Choroid plexus epithelial cell (primary cell): ENCODE measurements around the gene SHB.

Experiments
- DNase-seq: peaks from one replicate; pipeline ENCODE4 v3.0.0-alpha.2; 2010; ENCODE audit warnings: low read depth
- H3K4me3 ChIP-seq: 2 replicates; pipeline ENCODE4 v1.5.1; 2011; ENCODE audit warnings: low read depth, mild to moderate bottlenecking, control low read depth, low read length, moderate library complexity
- TF ChIP-seq, protein P1 (sequence below): conservative IDR thresholded peaks from 2 replicates; pipeline ENCODE4 v1.5.1; 2011; ENCODE audit warnings: low read depth, mild to moderate bottlenecking, control low read depth, inconsistent platforms, low read length, moderate library complexity

SHB gene

DNA sequence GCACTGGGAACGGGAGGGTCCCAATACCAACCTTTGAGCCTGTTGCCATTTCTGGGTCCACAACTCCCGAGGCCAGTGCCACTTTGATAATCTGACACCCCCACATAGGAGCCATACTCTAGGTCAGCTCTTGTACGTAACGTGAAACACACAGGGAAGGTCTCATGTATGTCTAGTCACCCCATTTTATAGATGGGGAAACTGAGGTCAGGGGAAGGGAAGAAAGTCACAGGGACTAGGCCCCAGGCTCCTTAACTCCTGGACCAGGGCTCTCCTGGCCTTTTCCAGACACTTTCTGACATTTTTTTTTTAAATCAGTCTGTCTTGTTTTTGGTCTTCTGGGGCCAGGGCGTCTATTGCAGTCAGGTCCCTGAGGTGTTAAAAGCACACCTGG, 84.8 kb downstream of the SHB start:
- TF ChIP-seq, protein P1, sequence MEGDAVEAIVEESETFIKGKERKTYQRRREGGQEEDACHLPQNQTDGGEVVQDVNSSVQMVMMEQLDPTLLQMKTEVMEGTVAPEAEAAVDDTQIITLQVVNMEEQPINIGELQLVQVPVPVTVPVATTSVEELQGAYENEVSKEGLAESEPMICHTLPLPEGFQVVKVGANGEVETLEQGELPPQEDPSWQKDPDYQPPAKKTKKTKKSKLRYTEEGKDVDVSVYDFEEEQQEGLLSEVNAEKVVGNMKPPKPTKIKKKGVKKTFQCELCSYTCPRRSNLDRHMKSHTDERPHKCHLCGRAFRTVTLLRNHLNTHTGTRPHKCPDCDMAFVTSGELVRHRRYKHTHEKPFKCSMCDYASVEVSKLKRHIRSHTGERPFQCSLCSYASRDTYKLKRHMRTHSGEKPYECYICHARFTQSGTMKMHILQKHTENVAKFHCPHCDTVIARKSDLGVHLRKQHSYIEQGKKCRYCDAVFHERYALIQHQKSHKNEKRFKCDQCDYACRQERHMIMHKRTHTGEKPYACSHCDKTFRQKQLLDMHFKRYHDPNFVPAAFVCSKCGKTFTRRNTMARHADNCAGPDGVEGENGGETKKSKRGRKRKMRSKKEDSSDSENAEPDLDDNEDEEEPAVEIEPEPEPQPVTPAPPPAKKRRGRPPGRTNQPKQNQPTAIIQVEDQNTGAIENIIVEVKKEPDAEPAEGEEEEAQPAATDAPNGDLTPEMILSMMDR: no peak
- H3K4me3 ChIP-seq: no peak overlapping the region
- DNase-seq: no peak

DNA sequence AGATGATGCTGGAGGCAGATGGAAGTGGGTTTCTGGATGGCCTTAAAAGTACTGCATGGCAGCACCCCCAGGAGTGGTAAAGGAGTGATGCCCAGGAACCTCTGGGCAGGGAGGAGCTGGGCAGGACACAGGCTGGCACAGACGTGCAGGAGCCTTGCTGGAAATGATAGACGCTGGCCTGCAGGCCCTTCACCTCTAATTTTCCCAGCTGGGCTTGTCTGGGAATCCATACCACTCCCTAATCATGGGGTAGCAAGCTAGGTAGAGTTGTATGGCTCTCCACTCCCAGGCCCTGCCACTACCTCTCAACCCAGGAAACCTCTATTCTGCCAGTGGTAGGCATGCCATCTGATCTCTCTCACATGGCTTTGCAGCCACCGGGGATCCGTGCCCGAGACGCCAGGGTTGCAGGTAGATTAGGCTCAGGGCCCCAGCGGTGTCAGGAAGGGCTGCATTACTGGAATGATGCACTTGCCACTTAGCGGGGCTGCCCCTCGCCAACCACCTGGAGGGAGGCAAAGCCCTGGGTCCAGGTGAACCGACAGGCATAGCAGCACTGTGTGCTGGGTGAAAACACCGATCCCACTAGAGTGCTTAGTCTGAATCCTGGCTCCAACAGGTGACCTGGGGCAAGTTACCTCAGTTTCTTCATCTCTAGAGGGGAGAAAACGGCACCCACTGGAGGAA, 85.5 kb downstream of the SHB start:
- TF ChIP-seq, protein P1: no peak
- DNase-seq: no peak
- H3K4me3 ChIP-seq: no peak overlapping the region

DNA sequence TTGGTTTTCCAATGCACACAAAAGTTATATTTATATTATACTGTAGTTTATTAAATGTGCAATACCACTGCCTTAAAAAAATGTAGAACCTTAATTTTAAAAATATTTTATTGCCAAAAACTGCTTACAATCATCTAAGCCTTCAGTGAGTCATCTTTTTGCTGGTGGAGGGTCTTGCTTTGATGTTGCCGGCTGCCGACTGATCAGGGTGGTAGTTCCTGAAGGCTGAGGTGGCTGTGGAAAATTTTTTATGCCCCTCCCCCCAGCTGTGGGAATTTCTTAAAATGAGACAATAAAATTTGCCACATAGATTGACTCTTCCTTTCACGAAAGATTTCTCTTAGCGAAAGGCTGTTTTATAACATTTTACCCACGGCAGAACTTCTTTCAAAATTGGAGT, 89.2 kb downstream of the SHB start:
- DNase-seq: no peak
- no peak overlapping the region for H3K4me3 ChIP-seq
- TF ChIP-seq, protein P1: no peak

DNA sequence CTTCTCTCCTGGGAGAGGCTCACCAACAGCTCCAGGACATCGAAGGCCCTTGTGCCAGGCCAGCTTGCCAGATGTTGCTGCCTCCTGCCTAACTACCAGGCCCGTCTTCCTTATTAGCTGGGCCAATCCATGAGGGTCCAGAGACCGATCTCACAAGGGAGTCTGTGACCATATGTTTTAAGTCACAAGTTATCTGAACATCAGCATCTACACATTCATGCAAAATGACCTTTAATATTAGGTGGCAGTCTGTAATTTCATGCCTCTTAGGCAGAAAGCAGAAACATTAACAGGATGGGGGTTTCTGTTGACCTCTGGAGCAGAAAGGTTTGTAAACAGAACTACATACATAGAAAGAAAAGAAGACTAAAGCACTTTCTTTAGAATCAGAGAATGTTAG, 90.0 kb downstream of the SHB start:
- no peak for DNase-seq
- TF ChIP-seq, protein P1: no peak
- H3K4me3 ChIP-seq: no peak overlapping the region

DNA sequence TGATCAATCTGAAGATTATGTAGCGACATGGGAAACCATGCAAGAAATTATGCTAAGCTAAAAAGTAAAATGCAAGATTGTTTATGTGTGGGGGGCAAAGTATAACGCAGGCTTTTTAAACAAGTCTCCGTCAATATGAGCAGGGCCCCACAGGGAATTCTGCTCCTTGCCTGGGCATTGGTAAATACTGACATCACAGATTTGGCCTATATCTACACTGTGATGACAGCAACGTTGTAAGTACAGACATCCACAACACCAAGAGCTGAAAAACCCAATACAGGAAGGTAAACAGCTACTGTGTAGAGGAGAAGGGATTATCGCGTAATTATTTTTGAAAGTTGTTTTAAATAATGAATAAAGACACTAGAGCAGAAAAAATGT, 90.6 kb downstream of the SHB start:
- TF ChIP-seq, protein P1: no peak
- H3K4me3 ChIP-seq: no peak overlapping the region
- no peak for DNase-seq

DNA sequence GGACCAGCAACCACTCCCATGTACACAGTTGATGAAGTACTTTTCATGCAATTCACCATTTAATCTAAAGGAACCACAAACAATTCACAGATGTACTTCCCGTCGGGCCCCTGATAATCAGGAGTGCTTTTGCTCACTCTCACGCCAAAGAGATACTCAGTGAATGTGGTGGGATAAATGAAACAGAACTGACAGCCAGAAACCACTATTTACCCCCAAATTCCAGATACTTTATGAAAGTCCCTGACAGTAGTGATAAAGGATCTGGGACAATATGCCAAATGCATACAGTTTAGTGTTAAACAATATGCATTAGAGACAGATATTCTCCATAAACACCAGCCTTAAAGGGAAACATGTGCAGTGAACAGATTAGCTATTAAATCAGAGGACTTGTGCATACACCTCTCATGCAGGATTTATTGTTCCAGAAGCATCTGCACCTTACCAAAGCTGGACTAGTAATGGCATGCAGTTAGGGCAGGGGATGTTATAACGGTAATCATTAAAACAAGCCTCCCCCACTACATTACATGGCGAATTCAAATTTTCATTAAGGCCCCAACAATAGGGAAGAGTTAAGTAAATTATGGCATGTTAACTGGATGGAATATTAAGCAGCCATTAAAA, 91.1 kb downstream of the SHB start:
- TF ChIP-seq, protein P1: no peak
- DNase-seq: no peak
- H3K4me3 ChIP-seq: no peak overlapping the region
